ENCODE results near the gene KDM7A.
"Not testable (repeated sequence)": the region's sequence is repeated elsewhere in the genome, so short reads cannot be mapped to it uniquely, and the experiment has no call there.

The KDM7A gene

DNA sequence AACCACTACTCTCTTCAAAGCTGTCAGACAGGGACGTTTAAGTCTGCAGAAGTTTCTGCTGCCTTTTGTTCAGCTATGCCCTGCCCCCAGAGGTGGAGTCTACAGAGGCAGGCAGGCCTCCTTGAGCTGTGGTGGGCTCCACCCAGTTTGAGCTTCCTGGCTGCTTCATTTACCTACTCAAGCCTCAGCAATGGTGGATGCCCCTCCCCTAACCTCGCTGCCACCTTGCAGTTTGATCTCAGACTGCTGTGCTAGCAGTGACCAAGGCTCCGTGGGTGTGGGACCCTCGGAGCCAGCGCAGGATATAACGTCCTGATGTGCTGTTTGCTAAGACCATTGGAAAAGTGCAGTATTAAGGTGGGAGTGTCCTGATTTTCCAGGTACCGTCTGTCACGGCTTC lies 68.0 kb downstream of the KDM7A start:
- H3K4me1 ChIP-seq (ENCODE audit: control insufficient read depth, insufficient read depth, low read length); POLR2A ChIA-PET; H3K27ac ChIP-seq (ENCODE audit: extremely low read depth, low read depth, low read length); H3K9me3 ChIP-seq (ENCODE audit: control insufficient read depth, insufficient read depth, low read depth, low read length); CTCF ChIA-PET; H3K4me3 ChIP-seq (ENCODE audit: low read depth, low read length): not testable (repeated sequence)
- peaks cover 0 to 25% of the 10 kb centered on the region in 2 experiments; a peak in 2 of 3 replicates for H3K36me3 ChIP-seq (ENCODE audit: control insufficient read depth in 2 of 2, insufficient read depth in 1 of 2, low read length in 2 of 2)

- ChIA-PET POLR2A (no interaction called here), CTCF (no interaction called here)
- Histone ChIP-seq H3K4me3 (ENCODE audit: low read depth, low read length) (no peak overlapping the region), H3K4me1 (ENCODE audit: control insufficient read depth, insufficient read depth, low read length) (no peaks in the 10 kb centered on the region), H3K36me3 (ENCODE audit: control insufficient read depth in 2 of 2, insufficient read depth in 1 of 2, low read length in 2 of 2) (peaks cover 15 to 85% of the 10 kb centered on the region in 2 experiments), H3K27ac (ENCODE audit: extremely low read depth, low read depth, low read length) (no peak overlapping the region), H3K9me3 (ENCODE audit: control insufficient read depth, insufficient read depth, low read depth, low read length) (no peaks in the 10 kb centered on the region)
- TF ChIP-seq, protein P1, sequence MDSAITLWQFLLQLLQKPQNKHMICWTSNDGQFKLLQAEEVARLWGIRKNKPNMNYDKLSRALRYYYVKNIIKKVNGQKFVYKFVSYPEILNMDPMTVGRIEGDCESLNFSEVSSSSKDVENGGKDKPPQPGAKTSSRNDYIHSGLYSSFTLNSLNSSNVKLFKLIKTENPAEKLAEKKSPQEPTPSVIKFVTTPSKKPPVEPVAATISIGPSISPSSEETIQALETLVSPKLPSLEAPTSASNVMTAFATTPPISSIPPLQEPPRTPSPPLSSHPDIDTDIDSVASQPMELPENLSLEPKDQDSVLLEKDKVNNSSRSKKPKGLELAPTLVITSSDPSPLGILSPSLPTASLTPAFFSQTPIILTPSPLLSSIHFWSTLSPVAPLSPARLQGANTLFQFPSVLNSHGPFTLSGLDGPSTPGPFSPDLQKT (IDR thresholded peaks at IDR 0.05; ENCODE audit: borderline replicate concordance, low read depth, low read length) = no peak
- TF ChIP-seq SP3 (tag by site-specific recombination; IDR thresholded peaks at IDR 0.05) = no peak
- TF ChIP-seq ZBTB8A (tag by site-specific recombination; IDR thresholded peaks at IDR 0.05) = no peak
- TF ChIP-seq PRDM6 (tag by site-specific recombination; IDR thresholded peaks at IDR 0.05) = no peak
- no peak for TF ChIP-seq ZNF660 (tag by site-specific recombination; IDR thresholded peaks at IDR 0.05)
- no peak for TF ChIP-seq SETDB1 (IDR thresholded peaks at IDR 0.05; ENCODE audit: insufficient read length, low read length)
- TF ChIP-seq ZNF791 (tag by site-specific recombination; IDR thresholded peaks at IDR 0.05) = no peak
- TF ChIP-seq ZNF677 (tag by site-specific recombination; IDR thresholded peaks at IDR 0.05) = no peak
- TF ChIP-seq KLF17 (tag by site-specific recombination; IDR thresholded peaks at IDR 0.05) = no peak
- no peak for TF ChIP-seq ZNF155 (tag by site-specific recombination; IDR thresholded peaks at IDR 0.05)
- TF ChIP-seq ZNF48 (tag by site-specific recombination; IDR thresholded peaks at IDR 0.05) = no peak
- no peak for TF ChIP-seq ZNF76 (tag by site-specific recombination; IDR thresholded peaks at IDR 0.05; ENCODE audit: borderline replicate concordance, low read depth)
- TF ChIP-seq ZNF624 (tag by site-specific recombination; IDR thresholded peaks at IDR 0.05) = no peak
- no peak for TF ChIP-seq MYNN (tag by site-specific recombination; IDR thresholded peaks at IDR 0.05; ENCODE audit: borderline replicate concordance)
Measured at GRCh38 chr7:140096459-140096858, 80.3 kb downstream of the KDM7A start.

GRCh38 chr7:140093375-140093774 lies 83.4 kb downstream of the KDM7A start:
- H3K4me1 ChIP-seq (ENCODE audit: control insufficient read depth, insufficient read depth, low read length) = no peaks in the 10 kb centered on the region
- H3K4me3 ChIP-seq (ENCODE audit: low read depth, low read length) = no peak overlapping the region
- ChIA-PET CTCF (no interaction called here), POLR2A (no interaction called here)
- peaks cover 15 to 67% of the 10 kb centered on the region in 2 experiments for H3K36me3 ChIP-seq (ENCODE audit: control insufficient read depth in 2 of 2, insufficient read depth in 1 of 2, low read length in 2 of 2)
- TF ChIP-seq ZNF426 (tag by site-specific recombination; IDR thresholded peaks at IDR 0.05) = no peak
- TF ChIP-seq ZNF404 (tag by site-specific recombination; IDR thresholded peaks at IDR 0.05) = no peak
- TF ChIP-seq ZNF747 (tag by site-specific recombination; IDR thresholded peaks at IDR 0.05) = no peak
- no peaks in the 10 kb centered on the region for H3K9me3 ChIP-seq (ENCODE audit: control insufficient read depth, insufficient read depth, low read depth, low read length)
- no peak overlapping the region for H3K27ac ChIP-seq (ENCODE audit: extremely low read depth, low read depth, low read length)

Measured in HEK293 (cell line).